K562 (cell line): Measurements from ENCODE around the gene PLCG2. TPM values are rescaled to one million over a fixed set of nuclear protein-coding genes. Genes with fewer than 3 reads are reported as not detected.

Source experiments
- ATF7 ChIP-seq: fragments of 450-650 bp; IDR thresholded peaks from 2 replicates; pipeline ENCODE4 v1.7.1; 2014; ENCODE audit warnings: mild to moderate bottlenecking, moderate library complexity
- C11orf30 ChIP-seq: fragments of 450-650 bp; IDR thresholded peaks from 2 replicates; pipeline ENCODE4 v1.6.1; 2016; ENCODE audit warnings: low read depth, mild to moderate bottlenecking
- FOXM1 ChIP-seq, 2 experiments: fragments of 450-650 bp in 1 of 2; sonication (generic) in 1 of 2; formaldehyde crosslinking in 1 of 2; IDR thresholded peaks; 2 replicates each; pipeline versions ENCODE4 v1.6.1 to v1.9.0; 2017 to 2022; ENCODE audit warnings: low read depth in 2 of 2, mild to moderate bottlenecking in 2 of 2, missing genetic modification reagents in 1 of 2, moderate library complexity in 1 of 2
- FUS ChIP-seq: fragments of 200-400 bp; formaldehyde crosslinking; optimal IDR thresholded peaks from 2 replicates; pipeline ENCODE3; 2017; ENCODE audit warnings: low read depth, low read length
- JUND ChIP-seq, 2 experiments: IDR thresholded peaks; 2 replicates in 1 of 2; 3 replicates in 1 of 2; pipeline ENCODE4 v1.6.1; 2011; ENCODE audit warnings: borderline replicate concordance in 2 of 2, low read depth in 2 of 2, low read length in 2 of 2, improper control_type of control experiment in 1 of 2, missing biosample characterization in 1 of 2, missing genetic modification characterization in 1 of 2, missing genetic modification reagents in 1 of 2
- NONO ChIP-seq, 2 experiments: fragments of 200-400 bp in 1 of 2; fragments of 450-650 bp in 1 of 2; formaldehyde crosslinking in 1 of 2; IDR thresholded peaks; 2 replicates each; pipeline ENCODE4 v1.6.1; 2017; ENCODE audit warnings: low read depth in 2 of 2, mild to moderate bottlenecking in 2 of 2, moderate library complexity in 2 of 2, low read length in 1 of 2
- PTTG1 ChIP-seq: fragments of 450-650 bp; IDR thresholded peaks from 2 replicates; pipeline ENCODE4 v1.6.1; 2016; ENCODE audit warnings: low read depth, mild to moderate bottlenecking, missing genetic modification characterization, missing compliant biosample characterization
- PYGO2 ChIP-seq: fragments of 450-650 bp; IDR thresholded peaks from 2 replicates; pipeline ENCODE4 v1.6.1; 2016; ENCODE audit warnings: mild to moderate bottlenecking, missing genetic modification characterization, moderate library complexity, missing compliant biosample characterization
- RBM34 ChIP-seq: fragments of 200-400 bp; formaldehyde crosslinking; IDR thresholded peaks from 2 replicates; pipeline ENCODE4 v1.6.1; 2018; ENCODE audit warnings: low read length, borderline replicate concordance; ENCODE audit not compliant: insufficient read depth
- SMARCE1 ChIP-seq: fragments of 450-650 bp; IDR thresholded peaks from 2 replicates; pipeline ENCODE4 v1.7.1; 2016; ENCODE audit warnings: mild to moderate bottlenecking
- SPI1 ChIP-seq: IDR thresholded peaks from 2 replicates; pipeline ENCODE4 v1.6.1; 2011; ENCODE audit warnings: low read depth, low read length, control low read depth, borderline replicate concordance
- U2AF2 ChIP-seq: fragments of 200-400 bp; formaldehyde crosslinking; optimal IDR thresholded peaks from 2 replicates; pipeline ENCODE3; 2017; ENCODE audit warnings: low read depth, mild to moderate bottlenecking, low read length
- polyA plus RNA-seq, 8 experiments: library from polyadenylated mRNA; depleted of rRNA in 4 of 8; stranded (reverse) in 5 of 8; unstranded in 3 of 8; fragments of >200 nt; fragmentation: Nextera tagmentation in 2 of 8; fragmentation: Illumina TruSeq in 1 of 8; extraction: Ambion mirVana in 2 of 8; extraction: Trizol in 1 of 8; gene quantifications; 2 replicates each; pipeline versions ENCODE4 v1.2.1 to v1.2.3, GENCODE V29; 2011 to 2014; ENCODE audit warnings: inconsistent platforms in 1 of 8, missing spikeins in 1 of 8
- total RNA-seq, 7 experiments: library from RNA; depleted of rRNA in 6 of 7; stranded (reverse); fragments of >200 nt in 6 of 7; fragmentation: Illumina TruSeq in 2 of 7; extraction: Trizol in 2 of 7; gene quantifications; 2 replicates each; pipeline versions ENCODE4 v1.2.1 to v1.2.3, GENCODE V29; 2011 to 2021; ENCODE audit warnings: low replicate concordance in 1 of 7
- TF ChIP-seq, protein P1 (sequence below): fragments of 450-650 bp; conservative IDR thresholded peaks from 2 replicates; pipeline ENCODE4 v1.6.1; 2016; ENCODE audit warnings: missing genetic modification characterization, low read depth, mild to moderate bottlenecking, missing compliant biosample characterization, moderate library complexity

Gene PLCG2
- total and polyA plus RNA-seq, 9 of the 15 experiments (the other 6 are each of a cell fraction or from before 2014, with no cell fraction given): 0.94 to 7.1 (median 3.1) TPM

DNA sequence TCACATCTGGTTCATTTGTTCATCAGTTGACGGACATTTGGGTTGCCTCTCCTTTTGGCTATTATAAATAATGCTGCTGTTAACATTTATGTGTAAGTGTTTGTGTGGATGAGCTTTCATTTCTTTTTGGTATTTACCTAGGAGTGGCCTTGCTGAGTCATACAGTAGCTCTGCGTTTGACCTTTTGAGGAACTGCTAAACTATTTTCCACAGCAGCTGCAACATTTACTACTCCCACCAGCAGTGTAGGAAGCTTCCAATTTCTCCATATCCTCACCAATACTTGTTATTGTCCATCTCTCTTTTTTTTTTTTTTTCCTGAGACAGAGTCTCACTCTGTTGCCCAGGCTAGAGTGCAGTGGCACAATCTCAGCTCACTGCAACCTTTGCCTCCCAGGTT is 20.7 kb upstream of the PLCG2 start (continued):
- TF ChIP-seq NONO (IDR thresholded peaks at IDR 0.05; ENCODE audit: low read depth in 2 of 2, low read length in 1 of 2) (no peak), JUND (IDR thresholded peaks at IDR 0.05; ENCODE audit: borderline replicate concordance, low read depth, low read length) (peak; percentile 64; the same call in 1 of the 2 replicates), JUND (tag; IDR thresholded peaks at IDR 0.05; ENCODE audit: borderline replicate concordance, low read depth, low read length) (peak; percentile 52; the same call in 1 of the 3 replicates), SPI1 (peak; percentile 90), PTTG1 (no peak), FOXM1 (IDR thresholded peaks at IDR 0.05; ENCODE audit: low read depth) (no peak), FOXM1 (CRISPR knock-in tag; IDR thresholded peaks at IDR 0.05; ENCODE audit: low read depth) (no peak), RBM34 (no peak), FUS (no peak), SMARCE1 (0 out of 2 replicates have a peak, but pooled peaks have one; percentile 52), ATF7 (0 out of 2 replicates have a peak, but pooled peaks have one; percentile 19), C11orf30 (peak; percentile 80), U2AF2 (no peak), PYGO2 (no peak)
- TF ChIP-seq, protein P1, sequence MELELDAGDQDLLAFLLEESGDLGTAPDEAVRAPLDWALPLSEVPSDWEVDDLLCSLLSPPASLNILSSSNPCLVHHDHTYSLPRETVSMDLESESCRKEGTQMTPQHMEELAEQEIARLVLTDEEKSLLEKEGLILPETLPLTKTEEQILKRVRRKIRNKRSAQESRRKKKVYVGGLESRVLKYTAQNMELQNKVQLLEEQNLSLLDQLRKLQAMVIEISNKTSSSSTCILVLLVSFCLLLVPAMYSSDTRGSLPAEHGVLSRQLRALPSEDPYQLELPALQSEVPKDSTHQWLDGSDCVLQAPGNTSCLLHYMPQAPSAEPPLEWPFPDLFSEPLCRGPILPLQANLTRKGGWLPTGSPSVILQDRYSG: no peak
